ENCODE data around the gene TMEM223.

Gene TMEM223

GRCh38 chr11:62839050-62839945 lies 47.5 kb upstream of the TMEM223 start, which contains the start of gene WDR74 (continued):
- TF ChIP-seq PATZ1 (tag by site-specific recombination; IDR thresholded peaks at IDR 0.05) (no peak; the same call in 1 of the 2 replicates), ZNF114 (tag by site-specific recombination; IDR thresholded peaks at IDR 0.05) (no peak), ZNF518A (tag by site-specific recombination; conservative IDR thresholded peaks at IDR 0.05; ENCODE audit: low read depth) (no peak), ZFP69B (tag by site-specific recombination; IDR thresholded peaks at IDR 0.05) (0 out of 2 replicates have a peak, but pooled peaks have one; percentile 16), ZNF621 (tag by site-specific recombination; IDR thresholded peaks at IDR 0.05) (no peak), ZBTB8A (tag by site-specific recombination; IDR thresholded peaks at IDR 0.05) (peak; percentile 76), SETDB1 (IDR thresholded peaks at IDR 0.05; ENCODE audit: insufficient read length, low read length) (no peak), ZNF404 (tag by site-specific recombination; IDR thresholded peaks at IDR 0.05) (no peak), ZNF629 (tag by site-specific recombination; IDR thresholded peaks at IDR 0.05) (peak; percentile 79), REPIN1 (tag by site-specific recombination; IDR thresholded peaks at IDR 0.05; ENCODE audit: low read depth) (no peak), ZNF624 (tag by site-specific recombination; IDR thresholded peaks at IDR 0.05) (no peak), ZNF266 (tag by site-specific recombination; IDR thresholded peaks at IDR 0.05; ENCODE audit: low read depth) (no peak), ZNF221 (tag by site-specific recombination; IDR thresholded peaks at IDR 0.05; ENCODE audit: borderline replicate concordance) (no peak), GLI2 (tag by site-specific recombination; IDR thresholded peaks at IDR 0.05; ENCODE audit: borderline replicate concordance, low read depth) (no peak), KLF17 (tag by site-specific recombination; IDR thresholded peaks at IDR 0.05) (no peak), ZNF701 (tag by site-specific recombination; IDR thresholded peaks at IDR 0.05) (no peak), PRDM4 (tag by site-specific recombination; IDR thresholded peaks at IDR 0.05) (peak; percentile 46; the same call in 1 of the 2 replicates), RBAK (tag by site-specific recombination; IDR thresholded peaks at IDR 0.05) (no peak), ZNF324 (tag by site-specific recombination; IDR thresholded peaks at IDR 0.05) (peak; percentile 64; the same call in 1 of the 2 replicates), ZNF837 (tag by site-specific recombination; IDR thresholded peaks at IDR 0.05) (no peak), MYNN (tag by site-specific recombination; IDR thresholded peaks at IDR 0.05; ENCODE audit: borderline replicate concordance) (no peak), ZSCAN30 (tag by site-specific recombination; IDR thresholded peaks at IDR 0.05) (peak; percentile 79), BCL6B (tag by site-specific recombination; IDR thresholded peaks at IDR 0.05) (no peak), ZNF211 (tag by site-specific recombination; IDR thresholded peaks at IDR 0.05; ENCODE audit: low read depth) (no peak), SCRT1 (tag by site-specific recombination; IDR thresholded peaks at IDR 0.05; ENCODE audit: borderline replicate concordance) (no peak), ZXDB (tag by site-specific recombination; IDR thresholded peaks at IDR 0.05) (peak; percentile 87), ZFP41 (tag by site-specific recombination; IDR thresholded peaks at IDR 0.05; ENCODE audit: borderline replicate concordance) (no peak), ZNF132 (tag by site-specific recombination; IDR thresholded peaks at IDR 0.05; ENCODE audit: borderline replicate concordance) (no peak)
